Measurements from ENCODE around the gene RAMP1. TPM values are rescaled to one million over a fixed set of nuclear protein-coding genes. Genes with fewer than 3 reads are reported as not detected.
A peak's percentile ranks its signal among the peaks of the same experiment; 100 is the strongest.
"Not testable (repeated sequence)": the region's sequence is repeated elsewhere in the genome, so short reads cannot be mapped to it uniquely, and the experiment has no call there.

The RAMP1 gene
- total RNA-seq, 4 donors from 2014 or later = 11.6 to 87.4 (median 37.1) TPM

GRCh38 chr2:237835372-237835771, 24.1 kb upstream of the RAMP1 start:
- H3K4me1 ChIP-seq = no peaks in the 10 kb centered on the region
- H3K27me3 ChIP-seq = no peaks in the 10 kb centered on the region
- H3K9me3 ChIP-seq = no peaks in the 10 kb centered on the region
- no peak overlapping the region for H3K4me3 ChIP-seq
- TF ChIP-seq CTCF (IDR thresholded peaks at IDR 0.05) = no peak
- no peak for TF ChIP-seq POLR2A (IDR thresholded peaks at IDR 0.05)
- no peak overlapping the region for H3K27ac ChIP-seq
- H3K36me3 ChIP-seq = no peaks in the 10 kb centered on the region
- DNase-seq = no peak

GRCh38 chr2:237841051-237841450, 18.4 kb upstream of the RAMP1 start:
- no peak for TF ChIP-seq POLR2A (IDR thresholded peaks at IDR 0.05)
- TF ChIP-seq CTCF (IDR thresholded peaks at IDR 0.05) = no peak
- no peaks in the 10 kb centered on the region for H3K4me1 ChIP-seq
- H3K27ac ChIP-seq = no peak overlapping the region
- DNase-seq = no peak
- no peaks in the 10 kb centered on the region for H3K27me3 ChIP-seq
- no peak overlapping the region for H3K4me3 ChIP-seq
- no peaks in the 10 kb centered on the region for H3K9me3 ChIP-seq
- H3K36me3 ChIP-seq = no peaks in the 10 kb centered on the region

GRCh38 chr2:237848940-237849339, 10.5 kb upstream of the RAMP1 start:
- DNase-seq = not testable (repeated sequence)

GRCh38 chr2:237854295-237854694, 5.1 kb upstream of the RAMP1 start:
- no peak for DNase-seq
- no peak overlapping the region for H3K27ac ChIP-seq
- peaks cover 0 to 9% (median 0%) of the 10 kb centered on the region in 4 donors for H3K4me1 ChIP-seq
- no peaks in the 10 kb centered on the region for H3K36me3 ChIP-seq
- TF ChIP-seq POLR2A (IDR thresholded peaks at IDR 0.05) (no peak), CTCF (IDR thresholded peaks at IDR 0.05) (no peak)
- H3K27me3 ChIP-seq = no peaks in the 10 kb centered on the region
- no peaks in the 10 kb centered on the region for H3K9me3 ChIP-seq
- no peak overlapping the region for H3K4me3 ChIP-seq

More at GRCh38 chr2:237848940-237849339, 10.5 kb upstream of the RAMP1 start:
- H3K36me3 ChIP-seq, H3K9me3 ChIP-seq, H3K4me1 ChIP-seq, H3K27me3 ChIP-seq, H3K4me3 ChIP-seq, H3K27ac ChIP-seq: not testable (repeated sequence)

- H3K4me1 ChIP-seq = peaks cover 0 to 39% (median 0%) of the 10 kb centered on the region in 4 donors
- H3K4me3 ChIP-seq = no peak overlapping the region
- DNase-seq = no peak
- no peaks in the 10 kb centered on the region for H3K36me3 ChIP-seq
- no peaks in the 10 kb centered on the region for H3K9me3 ChIP-seq
- no peaks in the 10 kb centered on the region for H3K27me3 ChIP-seq
- TF ChIP-seq POLR2A (IDR thresholded peaks at IDR 0.05) (no peak), CTCF (IDR thresholded peaks at IDR 0.05) (no peak)
- H3K27ac ChIP-seq = no peak overlapping the region
These were observed 1.6 kb upstream of the RAMP1 start for GRCh38 chr2:237857791-237858190.

GRCh38 chr2:237858294-237859081, 935 bp upstream of the RAMP1 start:
- Histone ChIP-seq H3K4me1 (peaks cover 0 to 44% (median 0%) of the 10 kb centered on the region in 4 donors), H3K27me3 (no peaks in the 10 kb centered on the region), H3K36me3 (no peaks in the 10 kb centered on the region), H3K27ac (peak overlapping the region in 2 of 4 donors; percentile 78 to 85), H3K9me3 (no peaks in the 10 kb centered on the region), H3K4me3 (peak overlapping the region in 2 of 4 donors; percentile 65 to 68)
- TF ChIP-seq POLR2A (IDR thresholded peaks at IDR 0.05) (peak in 1 of 2 donors; percentile 16), CTCF (IDR thresholded peaks at IDR 0.05) (peak in 5 of 6 experiments; percentile 22 to 89 (median 84))
- peak; percentile 21 to 85 (median 77) for DNase-seq
